Renal cortex interstitium (tissue), 11 donors: Measurements from ENCODE around the gene FANK1. TPM values are rescaled to one million over a fixed set of nuclear protein-coding genes. Genes with fewer than 3 reads are reported as not detected.
"Not testable (repeated sequence)": the region's sequence is repeated elsewhere in the genome, so short reads cannot be mapped to it uniquely, and the experiment has no call there.

Source experiments
- DNase-seq, 11 donors: peaks; one replicate each; pipeline ENCODE4 v3.0.0-alpha.2; 2013; ENCODE audit warnings: low read depth in 9 of 11, low spot score in 4 of 11; ENCODE audit errors: extremely low read depth in 1 of 11
- polyA plus RNA-seq, 3 donors: library from polyadenylated mRNA; unstranded; fragments of 120-200 nt; gene quantifications; one replicate each; pipeline ENCODE4 v1.2.1, GENCODE V29; 2013; ENCODE audit not compliant: insufficient read length in 3 of 3

FANK1 gene
- polyA plus RNA-seq, 3 donors = 8.2 to 11.0 (median 8.5) TPM

- no peak for DNase-seq
Observed at GRCh38 chr10:126043389-126043788, 147.0 kb downstream of the FANK1 start.

- DNase-seq = no peak
Observed at GRCh38 chr10:126045861-126046260, 149.5 kb downstream of the FANK1 start.

GRCh38 chr10:126046831-126047230 is 150.5 kb downstream of the FANK1 start:
- no peak for DNase-seq

GRCh38 chr10:126047749-126048148 is 151.4 kb downstream of the FANK1 start:
- not testable (repeated sequence) for DNase-seq

GRCh38 chr10:126049759-126050700 is 153.7 kb downstream of the FANK1 start:
- no peak for DNase-seq

GRCh38 chr10:126052171-126052570 is 155.8 kb downstream of the FANK1 start:
- no peak for DNase-seq

- no peak for DNase-seq
Observed at GRCh38 chr10:126054191-126054590, 157.8 kb downstream of the FANK1 start.

GRCh38 chr10:126057494-126057893 is 161.1 kb downstream of the FANK1 start:
- DNase-seq = no peak

- DNase-seq = no peak
Observed at GRCh38 chr10:126058104-126058503, 161.7 kb downstream of the FANK1 start.

GRCh38 chr10:126058507-126058906 is 162.1 kb downstream of the FANK1 start:
- no peak for DNase-seq

Other genes starting within 250 kb of the FANK1 start
- not detected for gene TEX36, start 213.4 kb upstream of the FANK1 start, polyA plus RNA-seq
- gene EDRF1, start 176.9 kb upstream of the FANK1 start, polyA plus RNA-seq = 10 to 100 TPM; 32.9 to 49.5 (median 40.6) TPM
- gene MMP21, start 120.7 kb upstream of the FANK1 start, polyA plus RNA-seq = under 1 TPM; 0.17 to 0.51 (median 0.26) TPM
- 10 to 100 TPM; 54.1 to 67.3 (median 57.8) TPM for gene UROS, start 73.3 kb upstream of the FANK1 start, polyA plus RNA-seq
- gene BCCIP, start 73.0 kb upstream of the FANK1 start, polyA plus RNA-seq = 100 to 1,000 TPM in 1 of 3 donors, 10 to 100 TPM in 2; 86.1 to 102 (median 91.9) TPM
- 10 to 100 TPM; 21.7 to 25.8 (median 24.2) TPM for gene DHX32, start 15.3 kb upstream of the FANK1 start, polyA plus RNA-seq